Fibroblast of pulmonary artery (primary cell): ENCODE data around the gene SHB.

Experiments used
- DNase-seq: peaks from one replicate; pipeline ENCODE4 v3.0.0-alpha.2; 2010; ENCODE audit warnings: low read depth
- H3K4me3 ChIP-seq: replicated peaks from 2 replicates; pipeline ENCODE4 v1.5.1; 2011; ENCODE audit warnings: low read depth, mild to moderate bottlenecking, control low read depth, low read length, moderate library complexity
- TF ChIP-seq, protein P1 (sequence below): IDR thresholded peaks from 2 replicates; pipeline ENCODE4 v1.5.1; 2011; ENCODE audit warnings: mild to moderate bottlenecking, control low read depth, low read length, inconsistent platforms; ENCODE audit errors: missing control alignments

Gene SHB

DNA sequence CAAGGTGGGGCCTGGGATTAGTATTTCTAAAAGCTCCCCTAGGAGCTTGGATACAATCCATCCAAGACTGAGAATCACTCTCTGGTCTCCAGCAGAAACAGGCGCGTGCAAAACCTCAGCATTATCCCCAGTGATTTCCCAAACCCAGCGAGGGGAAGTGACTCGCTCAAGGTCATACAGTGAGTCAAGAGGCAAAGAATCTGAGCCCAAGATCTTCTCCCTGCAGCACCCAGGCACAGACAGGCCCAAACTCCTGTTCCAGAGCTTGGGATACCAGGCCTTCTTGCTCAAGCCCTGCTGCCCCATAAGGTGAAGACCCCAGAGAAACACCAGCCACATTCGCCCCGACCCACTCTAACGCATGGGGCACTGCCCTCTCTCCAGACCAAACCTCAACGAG lies 33.2 kb downstream of the SHB start:
- H3K4me3 ChIP-seq = no peak overlapping the region
- peak; percentile 78 for DNase-seq
- TF ChIP-seq, protein P1, sequence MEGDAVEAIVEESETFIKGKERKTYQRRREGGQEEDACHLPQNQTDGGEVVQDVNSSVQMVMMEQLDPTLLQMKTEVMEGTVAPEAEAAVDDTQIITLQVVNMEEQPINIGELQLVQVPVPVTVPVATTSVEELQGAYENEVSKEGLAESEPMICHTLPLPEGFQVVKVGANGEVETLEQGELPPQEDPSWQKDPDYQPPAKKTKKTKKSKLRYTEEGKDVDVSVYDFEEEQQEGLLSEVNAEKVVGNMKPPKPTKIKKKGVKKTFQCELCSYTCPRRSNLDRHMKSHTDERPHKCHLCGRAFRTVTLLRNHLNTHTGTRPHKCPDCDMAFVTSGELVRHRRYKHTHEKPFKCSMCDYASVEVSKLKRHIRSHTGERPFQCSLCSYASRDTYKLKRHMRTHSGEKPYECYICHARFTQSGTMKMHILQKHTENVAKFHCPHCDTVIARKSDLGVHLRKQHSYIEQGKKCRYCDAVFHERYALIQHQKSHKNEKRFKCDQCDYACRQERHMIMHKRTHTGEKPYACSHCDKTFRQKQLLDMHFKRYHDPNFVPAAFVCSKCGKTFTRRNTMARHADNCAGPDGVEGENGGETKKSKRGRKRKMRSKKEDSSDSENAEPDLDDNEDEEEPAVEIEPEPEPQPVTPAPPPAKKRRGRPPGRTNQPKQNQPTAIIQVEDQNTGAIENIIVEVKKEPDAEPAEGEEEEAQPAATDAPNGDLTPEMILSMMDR = no peak

DNA sequence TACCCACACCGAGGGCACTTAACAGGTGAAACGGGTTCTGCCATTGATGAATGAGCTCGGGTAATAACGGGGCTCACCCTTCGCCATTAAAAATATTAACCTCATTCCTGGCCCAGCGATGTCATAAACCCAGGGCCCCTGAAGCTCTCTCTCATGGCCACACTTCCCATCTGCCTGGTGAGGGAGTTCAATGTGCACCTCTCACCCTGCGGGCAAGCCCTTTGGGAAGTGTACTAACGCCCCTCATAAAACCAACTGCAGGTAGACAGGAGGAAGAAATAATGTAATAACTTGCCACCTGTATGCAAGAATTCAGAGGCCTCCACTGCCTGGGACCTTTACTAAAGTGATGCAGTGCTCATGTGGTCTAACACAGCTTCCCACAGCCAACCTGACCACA lies 35.1 kb downstream of the SHB start:
- no peak for DNase-seq
- TF ChIP-seq, protein P1 = no peak
- no peak overlapping the region for H3K4me3 ChIP-seq

DNA sequence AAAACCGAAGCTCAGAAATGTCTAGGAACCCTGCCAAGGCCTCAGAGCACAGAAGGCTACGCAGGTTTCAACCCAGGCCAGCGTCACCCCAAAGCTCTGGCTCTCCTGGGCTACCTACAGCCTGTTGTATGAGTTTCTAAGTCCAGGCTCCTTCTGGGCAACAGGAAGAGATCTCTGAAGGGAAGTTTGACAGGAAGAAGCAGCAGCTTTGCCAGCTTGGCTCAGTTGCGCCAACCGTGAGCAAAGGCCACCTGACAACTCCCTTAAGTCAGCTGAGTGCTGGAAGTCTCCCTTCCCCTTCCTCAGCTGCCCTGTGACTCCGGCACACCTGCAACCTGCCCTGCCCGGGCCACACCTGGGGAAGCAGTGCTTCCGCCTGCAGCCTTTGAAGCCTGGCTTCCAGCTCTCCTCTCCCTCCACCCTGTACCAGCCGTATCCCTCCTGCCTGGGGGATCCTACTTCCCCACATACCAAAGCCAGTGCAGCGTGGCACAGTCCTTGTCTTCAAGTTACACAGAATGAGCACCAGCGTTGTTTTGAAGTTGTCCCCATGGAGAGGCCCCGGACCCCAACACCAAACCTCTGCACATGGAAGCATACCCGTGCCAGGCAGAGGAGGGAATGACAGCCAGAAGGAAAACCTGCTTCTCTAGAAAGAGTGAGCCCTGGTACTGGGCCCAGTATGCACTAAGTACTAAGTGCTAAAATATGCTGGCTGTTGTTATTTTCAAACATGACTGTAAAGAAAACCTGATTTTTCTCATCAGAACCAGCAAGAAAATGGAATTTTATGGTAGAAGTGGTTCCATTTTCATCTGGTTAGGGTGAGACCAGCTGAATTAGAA lies 36.5 kb downstream of the SHB start:
- no peak for DNase-seq
- TF ChIP-seq, protein P1 = no peak
- H3K4me3 ChIP-seq = no peak overlapping the region

DNA sequence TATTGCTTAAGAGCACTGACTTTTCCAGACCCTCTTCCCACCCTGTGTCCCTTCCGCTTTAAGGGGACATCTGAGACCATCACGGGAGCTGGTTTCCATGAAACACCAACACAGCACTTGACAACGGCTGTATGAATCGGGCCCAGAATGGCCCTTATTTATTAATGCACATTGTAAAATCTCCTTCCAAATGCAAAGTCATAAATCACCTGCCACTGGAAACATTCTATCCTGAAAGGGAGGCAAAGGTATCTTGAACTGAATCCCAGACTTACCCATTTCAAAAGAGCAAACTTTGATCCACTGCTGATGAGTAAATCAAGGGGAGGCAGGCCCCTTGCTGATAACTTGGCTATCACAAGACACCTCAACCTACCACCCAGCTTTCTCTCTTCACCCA lies 37.4 kb downstream of the SHB start:
- DNase-seq = no peak
- no peak overlapping the region for H3K4me3 ChIP-seq
- TF ChIP-seq, protein P1 = no peak

DNA sequence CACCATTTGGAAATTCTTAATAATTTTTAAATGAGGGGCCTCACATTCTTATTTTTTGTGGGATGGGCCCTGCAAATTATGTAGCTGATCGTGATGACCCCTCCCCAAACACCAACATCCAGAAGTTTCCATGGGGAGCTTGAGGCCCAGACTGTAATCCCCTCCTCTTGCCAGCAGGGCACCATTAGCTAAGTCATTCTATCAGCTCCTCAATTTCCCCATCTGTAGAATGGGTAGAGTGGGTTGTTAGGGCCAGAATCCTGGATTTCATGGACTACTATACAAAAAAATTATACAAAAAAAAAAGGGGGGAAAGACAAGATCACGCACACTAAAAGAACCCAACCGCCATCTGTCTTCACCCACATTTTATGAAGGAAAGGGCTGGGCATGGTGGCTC lies 38.4 kb downstream of the SHB start:
- no peak for DNase-seq
- H3K4me3 ChIP-seq = no peak overlapping the region
- TF ChIP-seq, protein P1 = peak; percentile 5

DNA sequence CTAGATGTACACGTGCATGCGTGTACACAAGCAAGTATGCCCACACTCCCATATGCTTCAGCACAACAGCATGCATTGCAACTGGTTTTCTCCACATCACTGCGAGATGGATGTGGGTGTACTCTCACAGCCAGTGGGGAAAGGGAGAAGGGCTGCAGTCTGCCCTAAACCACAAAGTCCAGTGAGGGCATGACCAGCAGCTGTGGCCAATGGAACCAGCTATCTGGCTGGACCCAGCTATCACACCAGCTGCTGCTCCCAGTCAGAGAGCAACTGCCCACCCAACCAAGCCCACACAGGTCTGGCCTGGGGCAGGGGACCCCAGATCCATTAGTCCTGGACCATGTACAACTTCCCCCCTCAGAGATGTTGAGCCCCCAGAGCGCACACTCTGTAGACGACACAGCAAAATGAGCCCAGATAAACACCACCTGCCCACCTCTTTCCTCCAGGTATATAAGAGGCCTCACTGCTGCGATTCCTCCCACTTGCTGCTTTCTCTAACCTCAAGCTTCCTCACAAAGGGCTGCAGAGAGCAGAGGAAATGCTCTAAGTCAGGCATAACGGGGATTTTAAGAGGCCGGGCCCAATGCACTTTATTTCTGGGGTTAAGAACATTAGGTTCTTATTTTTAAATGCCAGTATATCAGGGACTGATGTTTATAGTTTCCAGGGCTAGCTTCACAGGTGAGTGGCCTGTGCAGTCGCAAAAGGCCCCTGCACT lies 39.0 kb downstream of the SHB start:
- no peak for DNase-seq
- TF ChIP-seq, protein P1 = no peak

More for the DNA sequence above, 39.0 kb downstream of the SHB start:
- H3K4me3 ChIP-seq = no peak overlapping the region
